Keratinocyte (primary cell): ENCODE data around the gene SYTL2.

Experiments
- CTCF ChIP-seq, 3 experiments: IDR thresholded peaks in 1 of 3; conservative IDR thresholded peaks in 1 of 3; optimal IDR thresholded peaks in 1 of 3; 2 replicates in 2 of 3; 3 replicates in 1 of 3; pipeline versions ENCODE3 to v1.5.1; 2011; ENCODE audit warnings: low read length in 3 of 3, mild to moderate bottlenecking in 3 of 3, moderate library complexity in 2 of 3, control low read depth in 1 of 3, inconsistent platforms in 1 of 3; ENCODE audit not compliant: insufficient read depth in 2 of 3; ENCODE audit errors: extremely low read depth in 1 of 3
- EZH2 ChIP-seq: IDR thresholded peaks from one replicate; pipeline ENCODE4 v1.6.1; 2012; ENCODE audit warnings: inconsistent platforms, mild to moderate bottlenecking, low read length, moderate library complexity

- TF ChIP-seq CTCF (optimal IDR thresholded peaks at IDR 0.05 in 1 of 3, IDR thresholded peaks at IDR 0.05 in 1 of 3, conservative IDR thresholded peaks at IDR 0.05 in 1 of 3; ENCODE audit: extremely low read depth in 1 of 3, insufficient read depth in 2 of 3, low read length in 3 of 3) = no peak
- TF ChIP-seq EZH2 = no peak
These were observed 33.0 kb upstream of the SYTL2 start for GRCh38 chr11:85843929-85844328.
